DMS114 treated with DMSO at 0.1 percent for 48 hours (cell line): Measurements from ENCODE around the gene KCNE3.
"Not testable (repeated sequence)": the region's sequence is repeated elsewhere in the genome, so short reads cannot be mapped to it uniquely, and the experiment has no call there.

ENCODE experiments used
- DNase-seq: peaks from one replicate; lab custom pipeline; 2025; ENCODE audit not compliant: unreplicated experiment; lab: John Stamatoyannopoulos, UW

Gene KCNE3

DNA sequence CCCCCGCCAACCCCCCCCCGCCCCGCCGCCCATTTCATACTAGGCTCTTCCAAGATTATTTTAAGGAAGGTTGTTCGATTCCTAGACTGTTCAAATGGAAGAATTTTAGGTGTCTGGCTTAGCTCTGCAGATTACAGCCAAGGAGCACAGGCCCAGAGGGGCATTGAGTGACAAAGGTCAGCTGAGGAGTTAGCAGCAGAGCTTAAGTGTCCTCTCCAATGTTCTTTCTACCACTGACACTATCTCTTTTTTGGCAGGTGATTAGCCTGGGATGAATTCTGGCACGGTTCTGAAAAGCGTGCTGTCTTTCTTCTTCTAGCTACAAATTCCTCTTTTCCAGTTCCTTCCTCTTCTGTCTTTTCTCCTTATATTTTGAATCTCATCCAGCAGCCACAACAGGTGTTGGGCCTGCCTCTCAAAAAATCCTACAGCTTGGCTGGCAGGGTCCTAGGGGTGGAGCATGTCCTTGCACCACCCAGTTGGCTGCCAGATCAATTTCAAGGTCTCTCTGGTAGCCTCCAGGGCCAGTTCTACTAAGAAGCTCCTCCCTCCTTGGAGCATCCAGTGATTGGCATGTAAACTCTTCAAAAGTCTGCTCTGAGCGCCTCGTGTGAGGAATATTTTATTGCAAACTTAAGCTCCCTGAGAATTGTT lies 23.0 kb downstream of the KCNE3 start:
- DNase-seq: no peak

GRCh38 chr11:74443071-74443864 lies 24.1 kb downstream of the KCNE3 start:
- DNase-seq: no peak

DNA sequence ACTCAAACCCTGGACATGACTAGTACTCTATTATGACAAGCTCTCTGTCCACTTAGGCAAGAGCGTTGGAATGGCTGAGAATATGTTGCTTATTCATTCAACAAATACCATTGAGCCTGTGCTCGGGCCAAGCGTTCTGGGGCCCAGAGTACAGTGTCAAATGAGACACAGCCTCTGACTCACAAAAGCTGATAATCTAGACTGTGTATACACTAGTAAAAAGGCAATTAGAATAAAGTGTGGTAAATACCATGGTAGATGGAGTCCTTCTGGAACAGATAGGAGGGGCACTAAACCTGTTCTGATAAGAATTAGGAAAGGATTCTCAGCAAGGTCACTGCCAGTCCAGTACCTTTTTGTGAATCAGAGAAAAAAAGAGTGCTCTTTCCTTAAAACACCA lies 24.7 kb downstream of the KCNE3 start:
- DNase-seq: no peak

DNA sequence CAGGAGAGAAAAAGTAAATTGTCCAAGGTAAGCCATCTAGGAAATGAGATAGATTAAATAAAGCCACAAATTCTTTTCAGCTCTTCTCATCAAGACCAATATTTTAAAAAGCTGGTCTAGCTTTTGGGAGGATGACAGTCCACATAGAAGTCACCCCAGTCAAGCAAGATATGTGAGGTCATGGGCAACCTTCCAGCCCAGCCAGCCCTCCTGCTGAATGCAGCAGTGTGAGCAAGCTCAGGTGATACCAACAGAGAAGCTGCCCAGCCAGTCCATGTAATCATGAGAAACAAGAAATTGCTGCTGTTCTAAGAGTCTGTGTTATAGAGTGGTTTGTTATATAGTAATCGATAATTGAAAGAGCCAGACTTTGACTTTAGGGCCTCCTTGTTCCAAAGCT lies 28.7 kb downstream of the KCNE3 start:
- DNase-seq: no peak

- no peak for DNase-seq
Observed at GRCh38 chr11:74437441-74438042, 29.8 kb downstream of the KCNE3 start.

DNA sequence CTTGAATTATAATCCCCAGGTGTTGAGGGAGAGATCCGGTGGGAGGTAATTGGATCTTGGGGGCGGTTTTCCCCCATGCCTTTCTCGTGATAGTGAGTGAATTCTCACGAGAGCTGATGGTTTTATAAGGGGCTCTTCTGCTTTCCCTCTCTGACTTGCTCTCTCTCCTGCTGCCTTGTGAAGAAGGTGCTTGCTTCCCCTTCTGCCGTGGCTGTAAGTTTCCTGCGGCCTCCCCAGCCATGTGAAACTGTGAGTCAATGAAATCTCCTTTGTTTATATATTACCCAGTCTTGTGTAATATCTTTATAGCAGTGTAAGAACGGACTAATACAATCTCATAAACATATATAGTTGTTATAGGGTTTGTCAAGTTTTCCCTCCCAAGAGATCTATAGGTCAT lies 32.8 kb downstream of the KCNE3 start:
- DNase-seq: no peak

DNA sequence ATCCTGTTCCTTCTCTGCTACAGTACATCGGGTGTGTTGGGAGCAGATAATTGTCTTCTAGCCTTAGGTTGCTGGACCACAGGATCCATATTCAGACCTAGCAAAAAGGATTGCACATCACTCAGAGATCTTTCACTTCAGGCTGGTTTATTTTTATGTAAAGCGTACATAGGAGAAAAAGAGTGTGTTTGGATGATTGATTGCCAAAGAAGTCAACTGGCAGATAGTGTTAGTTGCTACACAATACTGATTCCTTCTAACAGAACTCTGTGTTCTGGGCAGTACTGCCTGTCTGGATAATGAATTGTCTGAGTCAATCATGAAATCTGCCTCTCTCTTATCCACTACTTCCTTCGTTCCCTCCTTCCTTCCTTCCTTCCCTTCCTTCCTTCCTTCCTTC lies 38.1 kb downstream of the KCNE3 start:
- DNase-seq: no peak

GRCh38 chr11:74427384-74427886 lies 39.9 kb downstream of the KCNE3 start:
- no peak for DNase-seq

DNA sequence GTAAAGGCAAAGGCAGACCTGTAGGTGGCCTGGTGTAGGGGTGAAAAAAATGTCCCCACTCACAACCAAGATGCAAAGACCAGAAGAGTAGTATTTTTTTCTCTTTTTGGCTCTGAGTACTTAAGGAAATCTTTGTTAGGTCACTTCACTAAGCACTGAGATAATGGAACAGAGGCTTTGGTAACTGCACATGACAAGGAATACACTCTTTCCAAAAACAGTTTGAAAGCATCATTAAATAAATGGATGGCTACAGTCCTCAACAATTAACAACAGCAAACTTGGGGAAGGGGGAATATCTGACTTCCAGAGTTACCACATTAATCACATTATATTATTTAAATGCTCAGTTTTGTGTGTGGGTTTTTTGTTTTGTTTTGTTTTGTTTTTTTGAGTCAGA lies 42.2 kb downstream of the KCNE3 start:
- DNase-seq: no peak

DNA sequence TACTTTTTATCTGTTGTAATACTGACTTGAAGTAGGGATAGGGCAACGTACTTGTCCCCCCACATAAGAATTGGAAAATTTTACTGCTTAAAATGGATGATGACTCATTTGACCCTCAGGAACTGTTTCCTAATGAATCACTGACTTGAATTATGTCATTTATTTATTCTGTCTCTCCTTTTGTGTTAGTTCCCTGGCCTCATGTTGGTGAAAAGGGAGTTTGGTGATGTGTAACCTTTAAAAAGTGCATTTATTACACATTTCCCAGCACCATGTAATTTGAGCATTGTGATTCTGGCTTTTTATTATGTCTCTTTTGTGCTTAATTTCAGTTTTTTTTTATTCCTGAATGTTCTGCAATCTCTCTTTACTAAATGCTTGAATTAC lies 48.8 kb downstream of the KCNE3 start:
- DNase-seq: no peak

GRCh38 chr11:74417860-74418508 lies 49.4 kb downstream of the KCNE3 start:
- no peak for DNase-seq

- DNase-seq: no peak
Observed at GRCh38 chr11:74417379-74417804, 50.0 kb downstream of the KCNE3 start.

- not testable (repeated sequence) for DNase-seq
Observed at GRCh38 chr11:74416974-74417373, 50.4 kb downstream of the KCNE3 start.

GRCh38 chr11:74412733-74413359 lies 54.5 kb downstream of the KCNE3 start:
- no peak for DNase-seq

- DNase-seq: no peak
Observed at GRCh38 chr11:74412321-74412720, 55.0 kb downstream of the KCNE3 start.

GRCh38 chr11:74409633-74410032 lies 57.7 kb downstream of the KCNE3 start:
- DNase-seq: no peak
